GM19468 (cell line): ENCODE results near the gene GNLY.
"Not testable (repeated sequence)": the region's sequence is repeated elsewhere in the genome, so short reads cannot be mapped to it uniquely, and the experiment has no call there.

Experiments used
- ATAC-seq: cut with Tn5 transposase; IDR thresholded peaks from one replicate; pipeline ENCODE4 v1.9.1; 2021; ENCODE audit warnings: mild to moderate bottlenecking, moderate library complexity, moderate number of reproducible peaks; ENCODE audit not compliant: unreplicated experiment; ENCODE audit errors: extremely low read depth

GNLY gene

GRCh38 chr2:85663594-85664565 is 30.3 kb upstream of the GNLY start:
- no peak for ATAC-seq

GRCh38 chr2:85665264-85665937 is 28.8 kb upstream of the GNLY start:
- no peak for ATAC-seq

- ATAC-seq: no peak
Measured at GRCh38 chr2:85666016-85666415, 28.1 kb upstream of the GNLY start.

GRCh38 chr2:85666435-85667316 is 27.5 kb upstream of the GNLY start:
- ATAC-seq: no peak

GRCh38 chr2:85667561-85668008 is 26.6 kb upstream of the GNLY start:
- no peak for ATAC-seq

- no peak for ATAC-seq
Measured at GRCh38 chr2:85668009-85668856, 25.9 kb upstream of the GNLY start, which contains the start of gene SFTPB. TSS of gene SFTPB (minus strand) at chr2:85668199. CDS start at chr2:85668183, 16 bp downstream.

- ATAC-seq: no peak
Measured at GRCh38 chr2:85668857-85669142, 25.4 kb upstream of the GNLY start.

- peak; percentile 46 for ATAC-seq
Measured at GRCh38 chr2:85669549-85669948, 24.6 kb upstream of the GNLY start.

- not testable (repeated sequence) for ATAC-seq
Measured at GRCh38 chr2:85670416-85670815, 23.7 kb upstream of the GNLY start.

GRCh38 chr2:85672456-85672855 is 21.7 kb upstream of the GNLY start:
- ATAC-seq: no peak

GRCh38 chr2:85673716-85674375 is 20.3 kb upstream of the GNLY start:
- no peak for ATAC-seq

GRCh38 chr2:85674417-85674816 is 19.7 kb upstream of the GNLY start:
- ATAC-seq: no peak

GRCh38 chr2:85675427-85675826 is 18.7 kb upstream of the GNLY start:
- ATAC-seq: no peak

GRCh38 chr2:85675866-85676548 is 18.2 kb upstream of the GNLY start:
- no peak for ATAC-seq

GRCh38 chr2:85678377-85678776 is 15.8 kb upstream of the GNLY start:
- ATAC-seq: no peak

GRCh38 chr2:85678794-85679672 is 15.1 kb upstream of the GNLY start:
- ATAC-seq: no peak

GRCh38 chr2:85680707-85681371 is 13.3 kb upstream of the GNLY start:
- ATAC-seq: no peak
